Esophagus muscularis mucosa (tissue), 4 donors: ENCODE data around the gene NCOR1. TPM values are rescaled to one million over a fixed set of nuclear protein-coding genes. Genes with fewer than 3 reads are reported as not detected.

ENCODE experiments used
- DNase-seq: peaks from one replicate; pipeline ENCODE4 v3.0.0-alpha.2; 2017; ENCODE audit errors: extremely low spot score
- H3K27ac ChIP-seq, 4 donors: fragments of 200-600 bp; sonication (generic); replicated peaks in 1 of 4; 1 replicate in 3 of 4; 2 replicates in 1 of 4; pipeline ENCODE4 v1.5.1; 2016 to 2019; ENCODE audit warnings: mild to moderate bottlenecking in 1 of 4
- H3K27me3 ChIP-seq, 4 donors: fragments of 200-600 bp; sonication (generic); one replicate each; pipeline versions ENCODE4 v1.5.1 to v1.6.0; 2016 to 2019
- H3K36me3 ChIP-seq, 4 donors: fragments of 200-600 bp; sonication (generic); one replicate each; pipeline ENCODE4 v1.5.1; 2016 to 2019
- H3K4me1 ChIP-seq, 4 donors: fragments of 200-600 bp; sonication (generic); one replicate each; pipeline ENCODE4 v1.5.1; 2016 to 2019
- H3K4me3 ChIP-seq, 4 donors: fragments of 200-600 bp; sonication (generic); 1 replicate in 2 of 4; 2 replicates in 2 of 4; pipeline ENCODE4 v1.5.1; 2016 to 2019; ENCODE audit warnings: mild to moderate bottlenecking in 4 of 4, moderate library complexity in 1 of 4
- H3K9me3 ChIP-seq, 4 donors: fragments of 200-600 bp; sonication (generic); 1 replicate in 3 of 4; 2 replicates in 1 of 4; pipeline ENCODE4 v1.5.1; 2016 to 2019
- CTCF ChIP-seq, 3 experiments: fragments of 200-600 bp in 2 of 3; fragments of 450-650 bp in 1 of 3; sonication (generic) in 2 of 3; IDR thresholded peaks; one replicate each; pipeline ENCODE4 v1.5.1; 2017 to 2019; ENCODE audit warnings: antibody characterized with exemption in 3 of 3, mild to moderate bottlenecking in 2 of 3, moderate library complexity in 1 of 3
- EP300 ChIP-seq: sonication (generic); formaldehyde crosslinking; IDR thresholded peaks from one replicate; pipeline ENCODE4 v1.6.1; 2017; ENCODE audit warnings: antibody characterized with exemption
- POLR2A ChIP-seq: fragments of 450-650 bp; IDR thresholded peaks from one replicate; pipeline ENCODE4 v1.6.1; 2017; ENCODE audit warnings: antibody characterized with exemption, moderate library complexity, mild to moderate bottlenecking, low read depth
- POLR2AphosphoS5 ChIP-seq, 2 donors: sonication (generic); formaldehyde crosslinking; IDR thresholded peaks; one replicate each; pipeline ENCODE4 v1.6.1; 2017; ENCODE audit warnings: antibody characterized with exemption in 2 of 2
- WGBS: methylation state at CpG from one replicate; pipeline ENCODE4 v1.1.5; 2018; 5-methylcytosine and 5-hydroxymethylcytosine counted together
- intact Hi-C: fragments of 100-400 bp; cut with DNase I; formaldehyde crosslinking; loops from one replicate; pipeline ENCODE4 v1.15.1; 2023
- total RNA-seq, 4 donors: library from RNA; depleted of rRNA; stranded (reverse); fragments of >200 nt; gene quantifications; one replicate each; pipeline versions ENCODE4 v1.1.0 to v1.2.1, GENCODE V29; 2016

The NCOR1 gene
- total RNA-seq, 4 donors from 2014 or later, result 100 to 123 (median 109) TPM

- intact Hi-C loops, result no loop called here
- no peak overlapping the region for H3K4me3 ChIP-seq
- DNase-seq, result no peak
- H3K9me3 ChIP-seq, result no peaks in the 10 kb centered on the region
- no peaks in the 10 kb centered on the region for H3K4me1 ChIP-seq
- TF ChIP-seq EP300, result no peak
- no peak for TF ChIP-seq CTCF (IDR thresholded peaks at IDR 0.05)
- no peak for TF ChIP-seq POLR2AphosphoS5 (IDR thresholded peaks at IDR 0.05)
- no peak for TF ChIP-seq POLR2A
- no peak overlapping the region for H3K27ac ChIP-seq
- WGBS, result 95% methylated on average over 10 of the region's 10 CpGs
- H3K27me3 ChIP-seq, result no peaks in the 10 kb centered on the region
- peaks cover 13 to 97% (median 86%) of the 10 kb centered on the region in 4 donors for H3K36me3 ChIP-seq
Measured at GRCh38 chr17:16044487-16044886, 170.8 kb downstream of the NCOR1 start.

DNA sequence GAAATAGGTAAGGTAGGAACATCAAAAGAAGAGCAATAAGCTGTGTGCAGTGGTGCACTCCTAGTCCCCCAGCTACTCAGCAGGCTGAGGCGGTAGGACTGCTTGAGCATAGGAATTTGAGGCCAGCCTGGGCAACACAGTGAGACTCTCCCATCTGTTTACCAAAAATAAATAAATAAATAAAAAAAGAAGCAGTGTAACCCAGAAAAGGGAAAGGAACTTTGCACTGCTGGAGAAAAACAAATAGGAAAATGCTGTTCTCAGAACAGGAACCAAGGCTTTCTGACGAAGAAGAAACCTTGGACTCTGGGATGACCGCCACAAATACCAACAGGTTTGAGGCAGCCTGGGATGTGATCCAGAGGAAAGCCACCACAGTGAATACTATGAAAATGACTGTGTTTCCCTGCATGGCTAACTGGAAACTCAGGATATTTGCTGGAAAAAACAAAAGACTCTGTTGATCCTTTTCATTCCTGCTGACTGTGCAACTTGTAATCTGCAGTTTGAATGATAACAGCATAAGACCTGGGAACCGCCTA is 174.6 kb downstream of the NCOR1 start:
- Histone ChIP-seq H3K4me1 (no peaks in the 10 kb centered on the region), H3K27me3 (no peaks in the 10 kb centered on the region), H3K27ac (no peak overlapping the region), H3K9me3 (no peaks in the 10 kb centered on the region), H3K36me3 (peaks cover 27 to 98% (median 88%) of the 10 kb centered on the region in 4 donors), H3K4me3 (no peak overlapping the region)
- intact Hi-C loops, result no loop called here
- no peak for DNase-seq
- WGBS, result 90% methylated on average over 4 of the region's 4 CpGs
- TF ChIP-seq CTCF (IDR thresholded peaks at IDR 0.05) (no peak), EP300 (no peak), POLR2AphosphoS5 (IDR thresholded peaks at IDR 0.05) (no peak), POLR2A (no peak)

GRCh38 chr17:16037636-16038035 is 177.7 kb downstream of the NCOR1 start:
- peaks cover 42 to 98% (median 91%) of the 10 kb centered on the region in 4 donors for H3K36me3 ChIP-seq
- H3K9me3 ChIP-seq, result no peaks in the 10 kb centered on the region
- DNase-seq, result no peak
- intact Hi-C loops, result no loop called here
- H3K4me1 ChIP-seq, result no peaks in the 10 kb centered on the region
- TF ChIP-seq CTCF (IDR thresholded peaks at IDR 0.05) (no peak), EP300 (no peak), POLR2A (no peak), POLR2AphosphoS5 (IDR thresholded peaks at IDR 0.05) (no peak)
- H3K27me3 ChIP-seq, result no peaks in the 10 kb centered on the region
- H3K27ac ChIP-seq, result no peak overlapping the region
- no peak overlapping the region for H3K4me3 ChIP-seq

DNA sequence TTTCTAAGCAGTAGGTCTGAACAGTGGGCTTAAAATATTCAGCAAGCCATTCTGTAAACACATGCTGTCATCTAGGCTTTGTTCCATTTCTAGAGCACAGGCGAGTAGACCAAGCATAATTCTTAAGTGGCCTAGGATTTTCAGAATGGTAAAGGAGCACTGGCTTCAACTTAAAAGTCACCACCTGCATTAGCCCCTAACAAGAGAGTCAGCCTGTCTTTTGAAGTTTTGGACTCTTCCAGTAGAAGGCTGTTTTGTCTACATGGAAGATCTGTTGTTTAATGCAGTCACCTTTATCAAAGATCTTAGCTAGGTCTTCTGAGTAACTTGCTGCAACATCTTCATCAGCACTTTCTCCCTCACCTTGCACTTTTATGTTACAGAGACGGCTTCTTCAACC is 179.1 kb downstream of the NCOR1 start:
- Histone ChIP-seq H3K27me3 (no peaks in the 10 kb centered on the region), H3K4me3 (no peak overlapping the region), H3K36me3 (peaks cover 54 to 99% (median 90%) of the 10 kb centered on the region in 4 donors), H3K4me1 (no peaks in the 10 kb centered on the region), H3K9me3 (no peaks in the 10 kb centered on the region), H3K27ac (no peak overlapping the region)
- WGBS, result 96% methylated on average over 2 of the region's 2 CpGs
- no peak for TF ChIP-seq CTCF (IDR thresholded peaks at IDR 0.05)
- TF ChIP-seq POLR2A, result no peak
- TF ChIP-seq EP300, result no peak
- TF ChIP-seq POLR2AphosphoS5 (IDR thresholded peaks at IDR 0.05), result no peak
- intact Hi-C loops, result no loop called here
- DNase-seq, result no peak

- Histone ChIP-seq H3K36me3 (peaks cover 51 to 100% (median 85%) of the 10 kb centered on the region in 4 donors), H3K4me3 (no peak overlapping the region), H3K4me1 (no peaks in the 10 kb centered on the region), H3K9me3 (no peaks in the 10 kb centered on the region), H3K27ac (no peak overlapping the region), H3K27me3 (no peaks in the 10 kb centered on the region)
- 96% methylated on average over 7 of the region's 7 CpGs for WGBS
- no peak for DNase-seq
- intact Hi-C loops, result no loop called here
- no peak for TF ChIP-seq CTCF (IDR thresholded peaks at IDR 0.05)
- TF ChIP-seq POLR2A, result no peak
- TF ChIP-seq EP300, result no peak
- TF ChIP-seq POLR2AphosphoS5 (IDR thresholded peaks at IDR 0.05), result no peak
Measured at GRCh38 chr17:16033729-16034349, 181.5 kb downstream of the NCOR1 start.
